ENCODE data around the gene MYO5B. TPM values are rescaled to one million over a fixed set of nuclear protein-coding genes. Genes with fewer than 3 reads are reported as not detected.

Gene MYO5B
- total and polyA plus RNA-seq, 2 of the 4 experiments (the other 2 are of a cell fraction): 0.24 to 0.54 TPM

DNA sequence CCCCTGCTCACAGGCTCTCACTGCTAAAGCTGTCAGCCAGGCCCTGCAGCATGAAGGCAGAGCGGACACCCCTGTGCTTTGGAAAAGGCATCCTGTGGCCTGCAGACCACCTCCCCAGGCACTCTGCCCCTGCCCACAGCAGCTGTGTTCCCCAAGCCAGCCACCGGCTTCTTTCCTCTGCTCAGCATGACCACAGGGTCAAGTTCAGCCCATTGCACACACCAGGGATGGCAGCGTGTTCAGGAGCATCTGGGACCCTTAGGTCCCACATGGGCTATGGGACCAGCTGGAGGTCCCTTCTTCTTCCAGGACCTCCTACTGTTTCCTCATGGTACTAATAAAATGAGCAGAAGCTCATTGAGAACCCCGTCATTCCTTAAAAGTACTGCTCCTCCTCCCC is 263.2 kb downstream of the MYO5B start:
- Histone ChIP-seq H3K23ac (ENCODE audit: low read depth, low read length) (no peak overlapping the region; the same call in 1 of the 2 replicates), H3K14ac (replicated peaks; ENCODE audit: low read depth, low read length) (no peak overlapping the region), H3K56ac (ENCODE audit: extremely low read depth, insufficient read depth, low read length) (no peak overlapping the region), H2BK120ac (ENCODE audit: low read depth, low read length) (no peak overlapping the region), H4K8ac (ENCODE audit: low read depth in 2 of 2, low read length in 2 of 2) (no peak overlapping the region), H3K36me3 (ENCODE audit: control insufficient read depth, insufficient read depth, low read length) (no peaks in the 10 kb centered on the region), H2BK20ac (ENCODE audit: low read depth, low read length) (no peak overlapping the region), H2BK5ac (ENCODE audit: low read depth, low read length, poor library complexity, severe bottlenecking) (no peak overlapping the region), H4K91ac (ENCODE audit: insufficient read depth, low read depth, low read length) (no peak overlapping the region), H3K4me1 (ENCODE audit: control insufficient read depth, insufficient read depth, low read length) (no peaks in the 10 kb centered on the region), H3K27ac (ENCODE audit: insufficient read depth, low read length) (no peak overlapping the region), H3K79me1 (ENCODE audit: low read depth in 1 of 2, low read length in 2 of 2) (no peaks in the 10 kb centered on the region), H3K4me3 (ENCODE audit: insufficient read depth, low read depth, low read length) (no peak overlapping the region), H2AFZ (replicated peaks; ENCODE audit: low read length, poor library complexity) (no peak overlapping the region), H4K5ac (ENCODE audit: low read depth, low read length) (no peak overlapping the region), H3K9me3 (ENCODE audit: control insufficient read depth, insufficient read depth, low read length) (no peaks in the 10 kb centered on the region), H3K9ac (ENCODE audit: low read depth, low read length) (no peak overlapping the region), H2AK9ac (replicated peaks; ENCODE audit: low read depth, low read length, poor library complexity) (no peak overlapping the region), H2AK5ac (ENCODE audit: low read depth, low read length) (no peak overlapping the region), H3K9me1 (ENCODE audit: insufficient read depth, low read length) (no peaks in the 10 kb centered on the region), H4K20me1 (ENCODE audit: insufficient read depth, low read length) (no peaks in the 10 kb centered on the region), H3K27me3 (ENCODE audit: control insufficient read depth, insufficient read depth, low read length) (peaks cover 2% of the 10 kb centered on the region), H3K4me2 (ENCODE audit: low read depth, low read length) (no peak overlapping the region), H3K18ac (ENCODE audit: low read depth, low read length) (no peak overlapping the region), H3K4ac (ENCODE audit: low read depth, low read length) (no peak overlapping the region), H2BK15ac (ENCODE audit: low read depth, low read length) (no peak overlapping the region)
- intact Hi-C loops (cut with micrococcal nuclease) (no loop called here), dilution Hi-C loops (cut with HindIII; ENCODE audit: low sequenced_read_pairs, unreplicated experiment) (no loop called here), in situ Hi-C loops (cut with MboI; ENCODE audit: low sequenced_read_pairs) (no loop called here)
- no TSS peak for BruUV-seq (replicated peaks)
- ATAC-seq (ENCODE audit: low read depth) (no peak), DNase-seq (no peak)
- TF ChIP-seq, protein P1, sequence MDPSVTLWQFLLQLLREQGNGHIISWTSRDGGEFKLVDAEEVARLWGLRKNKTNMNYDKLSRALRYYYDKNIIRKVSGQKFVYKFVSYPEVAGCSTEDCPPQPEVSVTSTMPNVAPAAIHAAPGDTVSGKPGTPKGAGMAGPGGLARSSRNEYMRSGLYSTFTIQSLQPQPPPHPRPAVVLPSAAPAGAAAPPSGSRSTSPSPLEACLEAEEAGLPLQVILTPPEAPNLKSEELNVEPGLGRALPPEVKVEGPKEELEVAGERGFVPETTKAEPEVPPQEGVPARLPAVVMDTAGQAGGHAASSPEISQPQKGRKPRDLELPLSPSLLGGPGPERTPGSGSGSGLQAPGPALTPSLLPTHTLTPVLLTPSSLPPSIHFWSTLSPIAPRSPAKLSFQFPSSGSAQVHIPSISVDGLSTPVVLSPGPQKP (IDR thresholded peaks at IDR 0.05; ENCODE audit: borderline replicate concordance, low read depth, low read length): no peak
- TF ChIP-seq POLR2A (IDR thresholded peaks at IDR 0.05; ENCODE audit: low read depth, low read length): no peak
- TF ChIP-seq SMC3 (IDR thresholded peaks at IDR 0.05; ENCODE audit: low read depth, low read length): no peak
- TF ChIP-seq, protein P2, sequence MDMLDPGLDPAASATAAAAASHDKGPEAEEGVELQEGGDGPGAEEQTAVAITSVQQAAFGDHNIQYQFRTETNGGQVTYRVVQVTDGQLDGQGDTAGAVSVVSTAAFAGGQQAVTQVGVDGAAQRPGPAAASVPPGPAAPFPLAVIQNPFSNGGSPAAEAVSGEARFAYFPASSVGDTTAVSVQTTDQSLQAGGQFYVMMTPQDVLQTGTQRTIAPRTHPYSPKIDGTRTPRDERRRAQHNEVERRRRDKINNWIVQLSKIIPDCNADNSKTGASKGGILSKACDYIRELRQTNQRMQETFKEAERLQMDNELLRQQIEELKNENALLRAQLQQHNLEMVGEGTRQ (IDR thresholded peaks at IDR 0.05; ENCODE audit: low read depth, low read length): no peak
- TF ChIP-seq MAFK (IDR thresholded peaks at IDR 0.05; ENCODE audit: low read depth, low read length): no peak
- no peak for TF ChIP-seq FOS (IDR thresholded peaks at IDR 0.05; ENCODE audit: low read depth, low read length)
- TF ChIP-seq MXI1 (IDR thresholded peaks at IDR 0.05; ENCODE audit: borderline replicate concordance, low read depth, low read length): no peak
- TF ChIP-seq, protein P3, sequence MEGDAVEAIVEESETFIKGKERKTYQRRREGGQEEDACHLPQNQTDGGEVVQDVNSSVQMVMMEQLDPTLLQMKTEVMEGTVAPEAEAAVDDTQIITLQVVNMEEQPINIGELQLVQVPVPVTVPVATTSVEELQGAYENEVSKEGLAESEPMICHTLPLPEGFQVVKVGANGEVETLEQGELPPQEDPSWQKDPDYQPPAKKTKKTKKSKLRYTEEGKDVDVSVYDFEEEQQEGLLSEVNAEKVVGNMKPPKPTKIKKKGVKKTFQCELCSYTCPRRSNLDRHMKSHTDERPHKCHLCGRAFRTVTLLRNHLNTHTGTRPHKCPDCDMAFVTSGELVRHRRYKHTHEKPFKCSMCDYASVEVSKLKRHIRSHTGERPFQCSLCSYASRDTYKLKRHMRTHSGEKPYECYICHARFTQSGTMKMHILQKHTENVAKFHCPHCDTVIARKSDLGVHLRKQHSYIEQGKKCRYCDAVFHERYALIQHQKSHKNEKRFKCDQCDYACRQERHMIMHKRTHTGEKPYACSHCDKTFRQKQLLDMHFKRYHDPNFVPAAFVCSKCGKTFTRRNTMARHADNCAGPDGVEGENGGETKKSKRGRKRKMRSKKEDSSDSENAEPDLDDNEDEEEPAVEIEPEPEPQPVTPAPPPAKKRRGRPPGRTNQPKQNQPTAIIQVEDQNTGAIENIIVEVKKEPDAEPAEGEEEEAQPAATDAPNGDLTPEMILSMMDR (conservative IDR thresholded peaks at IDR 0.05; ENCODE audit: low read depth, low read length): no peak
- TF ChIP-seq MAZ (IDR thresholded peaks at IDR 0.05; ENCODE audit: borderline replicate concordance, low read depth, low read length): no peak
- TF ChIP-seq BHLHE40 (IDR thresholded peaks at IDR 0.05; ENCODE audit: low read depth, low read length): no peak
- no peak for TF ChIP-seq RFX5 (IDR thresholded peaks at IDR 0.05; ENCODE audit: low read depth, low read length)
- no peak for TF ChIP-seq CEBPB (IDR thresholded peaks at IDR 0.05; ENCODE audit: low read depth, low read length)
- no peak for TF ChIP-seq RCOR1 (IDR thresholded peaks at IDR 0.05; ENCODE audit: insufficient replicate concordance, low read length)
- no peak for TF ChIP-seq RAD21 (IDR thresholded peaks at IDR 0.05; ENCODE audit: low read length)
- no peak for TF ChIP-seq NFE2L2 (IDR thresholded peaks at IDR 0.05; ENCODE audit: low read depth, low read length)
- no peak for TF ChIP-seq CHD1 (IDR thresholded peaks at IDR 0.05; ENCODE audit: low read depth, low read length)
- 86% methylated on average over 1 of the region's 4 CpGs; no CpG with 5 or more reads in 1 of the 2 experiments for WGBS, 2 experiments (ENCODE audit: extremely low coverage in 2 of 2, insufficient read length in 1 of 2)
- ChIA-PET POLR2A (ENCODE audit: unreplicated experiment) (no interaction called here), CTCF (no interaction called here)

All from IMR-90 (cell line).